Type B pancreatic cell (in vitro differentiated cells): ENCODE data around the gene NAV3. TPM values are rescaled to one million over a fixed set of nuclear protein-coding genes. Genes with fewer than 3 reads are reported as not detected.

Source experiments
- DNase-seq: peaks from one replicate; pipeline ENCODE4 v3.0.0; 2021; ENCODE audit warnings: mixed read lengths; ENCODE audit not compliant: unreplicated experiment; ENCODE audit errors: extremely low spot score
- H3K27ac Mint-ChIP-seq: 2 replicates; pipeline ENCODE4 v1.8.0; 2021; ENCODE audit warnings: mild to moderate bottlenecking, mixed read lengths
- H3K27me3 Mint-ChIP-seq: 2 replicates; pipeline ENCODE4 v1.8.0; 2021; ENCODE audit warnings: mixed read lengths
- H3K36me3 Mint-ChIP-seq: 2 replicates; pipeline ENCODE4 v1.8.0; 2021; ENCODE audit warnings: mixed read lengths
- H3K4me1 Mint-ChIP-seq: one replicate; pipeline ENCODE4 v1.8.0; 2021; ENCODE audit warnings: mixed read lengths; ENCODE audit not compliant: unreplicated experiment
- H3K4me3 Mint-ChIP-seq: 2 replicates; pipeline ENCODE4 v1.8.0; 2021; ENCODE audit warnings: mild to moderate bottlenecking, mixed read lengths
- H3K9me3 Mint-ChIP-seq: 2 replicates; pipeline ENCODE4 v1.8.0; 2021; ENCODE audit warnings: mixed read lengths
- total RNA-seq: library from RNA; stranded (reverse); gene quantifications from 2 replicates; pipeline ENCODE4 v1.2.1, GENCODE V29; 2021; ENCODE audit warnings: low replicate concordance
- TF ChIP-seq, protein P1 (sequence below): fragments of 200-600 bp; sonication (generic); conservative IDR thresholded peaks from 2 replicates; pipeline ENCODE4 v1.5.0; 2021; ENCODE audit warnings: antibody characterized with exemption, mild to moderate bottlenecking

The NAV3 gene
- total RNA-seq, 1 donor from 2014 or later, result 24.9 TPM

DNA sequence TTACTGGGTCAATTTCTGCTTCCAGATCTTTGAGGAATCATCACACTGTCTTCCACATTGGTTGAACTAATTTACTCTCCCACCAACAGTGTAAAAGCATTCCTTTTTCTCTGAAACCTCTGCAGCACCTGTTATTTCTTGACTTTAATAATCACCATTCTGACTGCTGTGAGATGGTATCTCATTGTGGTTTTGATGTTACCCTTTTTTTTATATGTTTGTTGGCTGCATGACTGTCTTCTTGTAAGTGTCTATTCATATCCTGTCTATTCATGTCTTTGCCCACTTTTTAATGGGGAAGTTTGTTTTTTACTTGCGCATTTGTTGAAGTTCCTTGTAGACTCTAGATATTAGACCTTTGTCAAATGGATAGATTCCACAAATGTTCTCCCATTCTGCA is 324.9 kb downstream of the NAV3 start:
- Mint-ChIP-seq H3K9me3 (peaks cover 16% of the 10 kb centered on the region), H3K4me1 (peaks cover 4% of the 10 kb centered on the region), H3K4me3 (no peak overlapping the region), H3K27ac (no peak overlapping the region), H3K27me3 (no peaks in the 10 kb centered on the region), H3K36me3 (peaks cover 6% of the 10 kb centered on the region)
- TF ChIP-seq, protein P1, sequence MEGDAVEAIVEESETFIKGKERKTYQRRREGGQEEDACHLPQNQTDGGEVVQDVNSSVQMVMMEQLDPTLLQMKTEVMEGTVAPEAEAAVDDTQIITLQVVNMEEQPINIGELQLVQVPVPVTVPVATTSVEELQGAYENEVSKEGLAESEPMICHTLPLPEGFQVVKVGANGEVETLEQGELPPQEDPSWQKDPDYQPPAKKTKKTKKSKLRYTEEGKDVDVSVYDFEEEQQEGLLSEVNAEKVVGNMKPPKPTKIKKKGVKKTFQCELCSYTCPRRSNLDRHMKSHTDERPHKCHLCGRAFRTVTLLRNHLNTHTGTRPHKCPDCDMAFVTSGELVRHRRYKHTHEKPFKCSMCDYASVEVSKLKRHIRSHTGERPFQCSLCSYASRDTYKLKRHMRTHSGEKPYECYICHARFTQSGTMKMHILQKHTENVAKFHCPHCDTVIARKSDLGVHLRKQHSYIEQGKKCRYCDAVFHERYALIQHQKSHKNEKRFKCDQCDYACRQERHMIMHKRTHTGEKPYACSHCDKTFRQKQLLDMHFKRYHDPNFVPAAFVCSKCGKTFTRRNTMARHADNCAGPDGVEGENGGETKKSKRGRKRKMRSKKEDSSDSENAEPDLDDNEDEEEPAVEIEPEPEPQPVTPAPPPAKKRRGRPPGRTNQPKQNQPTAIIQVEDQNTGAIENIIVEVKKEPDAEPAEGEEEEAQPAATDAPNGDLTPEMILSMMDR, result no peak
- no peak for DNase-seq

DNA sequence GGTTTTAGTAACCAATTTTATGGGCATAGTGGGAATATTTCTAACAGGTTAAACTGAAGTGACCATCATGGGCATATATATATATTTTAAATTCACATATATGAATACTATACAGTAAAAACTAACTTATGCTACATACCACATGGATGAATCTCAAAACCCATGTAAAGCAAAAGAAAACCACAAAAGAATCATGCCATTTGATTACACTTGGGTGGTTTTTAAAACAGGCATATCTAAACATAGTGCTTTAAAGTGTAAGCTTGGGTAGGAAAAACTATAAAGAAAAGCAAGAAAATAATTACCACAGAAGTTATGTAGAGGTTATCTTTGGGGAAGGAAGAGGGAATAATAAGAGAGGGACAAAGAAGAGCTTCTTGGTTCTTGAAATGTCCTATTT is 326.1 kb downstream of the NAV3 start:
- Mint-ChIP-seq H3K36me3 (peaks cover 6% of the 10 kb centered on the region), H3K4me1 (peaks cover 4% of the 10 kb centered on the region), H3K27me3 (no peaks in the 10 kb centered on the region), H3K9me3 (peaks cover 16% of the 10 kb centered on the region), H3K4me3 (no peak overlapping the region), H3K27ac (peak overlapping the region; percentile 55)
- DNase-seq, result no peak
- TF ChIP-seq, protein P1, result no peak

DNA sequence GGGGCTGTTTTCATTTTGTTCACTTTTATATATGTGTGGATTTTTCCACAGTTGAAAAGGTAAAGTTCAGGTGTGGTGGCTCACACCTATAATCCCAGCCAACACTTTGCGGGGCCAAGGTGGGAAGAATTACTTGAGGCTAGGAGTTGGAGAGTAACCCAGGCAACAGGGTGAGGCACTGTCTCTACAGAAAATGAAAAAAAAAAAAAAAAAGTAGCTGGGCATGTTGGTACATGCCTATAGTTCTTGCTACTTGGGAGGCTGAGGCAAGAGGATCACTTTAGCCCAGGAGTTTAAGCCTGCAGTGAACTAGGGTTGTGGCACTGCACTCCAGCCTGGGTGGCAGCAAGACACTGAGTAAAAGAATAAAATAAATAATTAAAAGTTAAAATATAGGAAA is 326.5 kb downstream of the NAV3 start:
- Mint-ChIP-seq H3K36me3 (peaks cover 6% of the 10 kb centered on the region), H3K4me1 (peaks cover 4% of the 10 kb centered on the region), H3K27me3 (no peaks in the 10 kb centered on the region), H3K4me3 (no peak overlapping the region), H3K9me3 (peaks cover 16% of the 10 kb centered on the region), H3K27ac (peak overlapping the region; percentile 71)
- TF ChIP-seq, protein P1, result no peak
- DNase-seq, result no peak

DNA sequence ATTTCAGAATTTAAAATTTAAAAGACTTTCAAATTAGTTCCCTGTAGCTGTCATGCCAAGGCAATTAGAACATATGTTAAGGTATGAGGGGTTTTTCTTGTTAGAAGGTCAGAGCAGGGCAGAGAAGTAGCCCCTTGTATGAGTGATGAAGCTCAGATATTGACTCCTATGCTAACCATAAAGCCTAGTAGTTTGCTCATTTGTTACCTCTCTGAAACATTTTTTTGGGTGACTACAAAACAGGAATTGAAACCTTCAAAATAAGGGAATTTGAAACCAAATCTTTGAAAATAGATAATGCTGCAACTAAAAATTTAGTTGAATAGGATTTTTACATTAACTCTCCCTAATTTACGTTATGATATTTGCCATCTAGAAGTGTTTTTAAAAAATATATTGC is 333.5 kb downstream of the NAV3 start:
- DNase-seq, result no peak
- no peak overlapping the region for H3K27ac Mint-ChIP-seq
- H3K9me3 Mint-ChIP-seq, result no peaks in the 10 kb centered on the region
- no peaks in the 10 kb centered on the region for H3K4me1 Mint-ChIP-seq
- no peaks in the 10 kb centered on the region for H3K36me3 Mint-ChIP-seq
- H3K27me3 Mint-ChIP-seq, result no peaks in the 10 kb centered on the region
- no peak overlapping the region for H3K4me3 Mint-ChIP-seq
- TF ChIP-seq, protein P1, result no peak

DNA sequence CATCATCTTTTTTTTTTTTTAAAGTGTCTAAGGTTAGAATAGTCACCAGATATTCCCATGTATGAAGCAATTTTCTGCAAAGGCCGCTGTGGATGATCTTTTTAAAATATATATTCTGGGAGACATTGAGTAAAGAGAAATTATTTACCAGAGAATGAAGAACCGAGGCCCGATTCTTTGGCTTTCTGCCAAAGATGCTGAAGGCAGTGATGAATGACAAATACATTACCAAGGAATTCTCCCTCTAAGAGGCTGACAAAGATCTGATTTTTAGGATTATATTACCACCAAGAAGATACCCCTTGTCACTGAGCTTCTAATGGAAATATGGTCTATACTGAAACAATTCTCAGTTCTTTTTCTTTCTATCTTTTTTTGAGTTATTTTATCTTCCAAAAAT is 336.8 kb downstream of the NAV3 start:
- no peak overlapping the region for H3K4me3 Mint-ChIP-seq
- DNase-seq, result no peak
- no peaks in the 10 kb centered on the region for H3K4me1 Mint-ChIP-seq
- peaks cover 3% of the 10 kb centered on the region for H3K27me3 Mint-ChIP-seq
- no peak overlapping the region for H3K27ac Mint-ChIP-seq
- TF ChIP-seq, protein P1, result no peak
- H3K9me3 Mint-ChIP-seq, result no peaks in the 10 kb centered on the region
- H3K36me3 Mint-ChIP-seq, result no peaks in the 10 kb centered on the region

DNA sequence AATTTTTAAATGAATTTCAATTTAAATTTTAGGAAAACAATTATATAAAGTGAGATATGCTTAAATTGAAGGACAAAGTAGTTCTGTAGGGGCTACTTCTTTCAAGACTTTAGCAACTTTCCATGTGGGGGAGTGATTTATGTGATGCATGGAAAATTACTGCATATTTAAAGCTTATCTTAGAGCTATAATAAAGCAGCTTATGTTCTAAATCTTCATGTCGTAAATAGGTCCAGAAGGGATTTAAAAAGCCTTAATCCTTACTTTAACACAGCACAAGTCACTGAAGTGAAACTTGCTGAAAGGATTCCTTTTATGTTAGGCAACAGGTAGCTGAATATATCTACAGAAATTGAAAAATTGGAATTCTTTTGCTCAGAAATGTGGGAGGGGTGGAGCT is 340.4 kb downstream of the NAV3 start:
- Mint-ChIP-seq H3K36me3 (no peaks in the 10 kb centered on the region), H3K9me3 (no peaks in the 10 kb centered on the region), H3K4me3 (no peak overlapping the region), H3K27me3 (peaks cover 3% of the 10 kb centered on the region), H3K4me1 (no peaks in the 10 kb centered on the region), H3K27ac (no peak overlapping the region)
- TF ChIP-seq, protein P1, result no peak
- DNase-seq, result no peak
